Stimulated activated effector memory CD8-positive, alpha-beta T cell treated with anti-CD3 and anti-CD28 coated beads, Interleukin-12 subunit alpha, Interleukin-12 subunit beta, amount 100 ng/mL, for 72 hours (primary cell): ENCODE data around the gene COL9A2.
"Not testable (repeated sequence)": the region's sequence is repeated elsewhere in the genome, so short reads cannot be mapped to it uniquely, and the experiment has no call there.

Experiments used
- ATAC-seq: fragments of 150-1000 bp; cut with Tn5 transposase; 2 replicates; pipeline ENCODE4 v1.10.0; 2021
- DNase-seq, 2 donors: peaks; one replicate each; pipeline ENCODE4 v3.0.0; 2021 to 2022; ENCODE audit warnings: low spot score in 2 of 2
- H3K27ac Mint-ChIP-seq: one replicate; pipeline ENCODE4 v1.8.0; 2022; ENCODE audit warnings: mild to moderate bottlenecking, mixed read lengths
- H3K36me3 Mint-ChIP-seq: one replicate; pipeline ENCODE4 v1.8.0; 2022; ENCODE audit warnings: mild to moderate bottlenecking, mixed read lengths
- H3K4me1 Mint-ChIP-seq: one replicate; pipeline ENCODE4 v1.8.0; 2022; ENCODE audit warnings: mixed read lengths
- H3K4me3 Mint-ChIP-seq: one replicate; pipeline ENCODE4 v1.8.0; 2022; ENCODE audit warnings: mild to moderate bottlenecking, mixed read lengths
- H3K9me3 Mint-ChIP-seq: one replicate; pipeline ENCODE4 v1.8.0; 2022; ENCODE audit warnings: mixed read lengths

Gene COL9A2

GRCh38 chr1:40316595-40317393 is at the start of gene COL9A2:
Gene COL9A2, minus strand, starts transcription at chr1:40317286. Its CDS starts 89 bp downstream, at chr1:40317197.
- Mint-ChIP-seq H3K27ac (peak within 1 kb of the TSS; percentile 84), H3K4me1 (peaks cover 38% of the 10 kb centered on the region), H3K36me3 (no peaks in the 10 kb centered on the region), H3K9me3 (no peaks in the 10 kb centered on the region), H3K4me3 (peak within 1 kb of the TSS; percentile 85)
- ATAC-seq, result peak; percentile 77
- peak; percentile 51 to 83 for DNase-seq

- Mint-ChIP-seq H3K4me3 (no peak overlapping the region), H3K27ac (peak overlapping the region; percentile 29), H3K36me3 (peaks cover 6% of the 10 kb centered on the region), H3K9me3 (peaks cover 5% of the 10 kb centered on the region), H3K4me1 (peaks cover 11% of the 10 kb centered on the region)
- ATAC-seq (peak; percentile 100), DNase-seq (peak in 1 of 2 donors; percentile 71)
Measured at GRCh38 chr1:40363721-40364120, 46.6 kb upstream of the COL9A2 start.

GRCh38 chr1:40362699-40363098 is 45.6 kb upstream of the COL9A2 start:
- Mint-ChIP-seq H3K27ac (no peak overlapping the region), H3K36me3 (peaks cover 6% of the 10 kb centered on the region), H3K4me3 (no peak overlapping the region), H3K4me1 (peaks cover 11% of the 10 kb centered on the region), H3K9me3 (peaks cover 6% of the 10 kb centered on the region)
- DNase-seq (no peak), ATAC-seq (no peak)

GRCh38 chr1:40362199-40362598 is 45.1 kb upstream of the COL9A2 start:
- H3K4me3 Mint-ChIP-seq, result no peak overlapping the region
- ATAC-seq (no peak), DNase-seq (no peak)
- peak overlapping the region; percentile 63 for H3K27ac Mint-ChIP-seq
- peaks cover 6% of the 10 kb centered on the region for H3K9me3 Mint-ChIP-seq
- peaks cover 11% of the 10 kb centered on the region for H3K4me1 Mint-ChIP-seq
- H3K36me3 Mint-ChIP-seq, result peaks cover 6% of the 10 kb centered on the region

DNA sequence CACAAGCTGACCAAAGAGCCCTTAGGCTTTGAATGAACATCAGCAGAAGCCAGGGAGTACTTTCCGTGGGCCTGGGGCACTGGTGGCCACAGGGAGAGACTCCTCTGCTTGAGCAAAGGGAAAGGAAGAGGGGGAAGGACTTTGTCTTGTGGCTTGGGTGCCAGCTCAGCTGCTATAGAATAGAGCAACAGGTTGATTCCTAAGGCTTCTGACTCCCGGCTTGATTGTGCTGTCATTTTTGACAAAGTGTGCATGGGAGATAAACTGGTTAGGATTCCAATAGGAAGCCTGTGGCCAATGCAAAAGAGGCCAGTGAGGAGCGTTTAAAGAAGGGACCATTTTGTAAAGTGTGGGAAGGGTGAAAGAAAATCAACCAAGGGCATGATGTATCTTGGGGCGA is 44.6 kb upstream of the COL9A2 start:
- no peak for DNase-seq
- peaks cover 6% of the 10 kb centered on the region for H3K9me3 Mint-ChIP-seq
- H3K27ac Mint-ChIP-seq, result peak overlapping the region; percentile 63
- H3K4me1 Mint-ChIP-seq, result peaks cover 11% of the 10 kb centered on the region
- H3K36me3 Mint-ChIP-seq, result peaks cover 6% of the 10 kb centered on the region
- H3K4me3 Mint-ChIP-seq, result no peak overlapping the region
- ATAC-seq, result no peak

DNA sequence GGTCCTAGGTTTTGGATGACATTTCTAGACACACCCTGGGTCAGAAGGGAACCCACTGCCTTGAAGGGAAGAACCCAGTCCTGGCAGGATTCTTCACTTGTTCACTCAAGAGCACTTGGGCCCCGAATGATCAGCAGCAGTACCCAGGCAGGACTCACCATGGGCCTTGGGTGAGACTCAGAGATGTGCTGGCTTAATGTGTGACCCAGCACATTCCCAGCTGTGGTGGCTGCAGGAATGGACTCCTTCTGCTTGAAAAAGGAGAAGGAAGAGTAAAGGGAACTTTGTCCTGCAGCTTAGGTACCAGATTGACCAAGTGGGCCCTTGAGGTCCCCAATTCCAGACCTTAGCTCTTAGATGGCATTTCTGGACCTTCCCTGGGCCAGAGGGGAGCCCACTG is 44.1 kb upstream of the COL9A2 start:
- H3K4me3 Mint-ChIP-seq, result no peak overlapping the region
- ATAC-seq, result no peak
- DNase-seq, result no peak

DNA sequence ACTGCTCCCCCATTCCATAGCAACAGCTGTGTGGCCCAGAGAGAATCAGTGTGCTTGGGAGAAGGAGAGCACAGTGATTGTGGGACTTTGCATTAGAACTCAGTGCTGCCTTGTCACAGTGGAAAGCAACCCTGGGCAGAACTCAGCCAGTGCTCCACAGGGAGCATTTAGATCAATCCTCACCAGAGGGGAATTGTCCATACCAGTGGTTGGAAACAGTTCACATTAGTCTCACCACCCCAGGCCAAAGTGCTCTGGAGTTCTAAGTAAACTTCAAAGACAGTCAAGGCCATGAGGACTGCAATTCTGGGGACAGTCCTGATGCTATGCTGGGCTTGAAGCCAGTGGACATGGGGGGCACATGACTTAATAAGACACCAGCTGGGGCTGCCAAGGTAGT is 43.5 kb upstream of the COL9A2 start:
- no peak overlapping the region for H3K27ac Mint-ChIP-seq
- H3K9me3 Mint-ChIP-seq, result peaks cover 6% of the 10 kb centered on the region
- no peak overlapping the region for H3K4me3 Mint-ChIP-seq
- DNase-seq (no peak), ATAC-seq (no peak)
- H3K4me1 Mint-ChIP-seq, result peaks cover 11% of the 10 kb centered on the region
- H3K36me3 Mint-ChIP-seq, result peaks cover 6% of the 10 kb centered on the region

More for the DNA sequence above, 44.1 kb upstream of the COL9A2 start:
- Mint-ChIP-seq H3K9me3 (peaks cover 6% of the 10 kb centered on the region), H3K4me1 (peaks cover 11% of the 10 kb centered on the region), H3K36me3 (peaks cover 6% of the 10 kb centered on the region), H3K27ac (peak overlapping the region; percentile 63)

- peaks cover 6% of the 10 kb centered on the region for H3K36me3 Mint-ChIP-seq
Measured at GRCh38 chr1:40357625-40358024, 40.5 kb upstream of the COL9A2 start.

DNA sequence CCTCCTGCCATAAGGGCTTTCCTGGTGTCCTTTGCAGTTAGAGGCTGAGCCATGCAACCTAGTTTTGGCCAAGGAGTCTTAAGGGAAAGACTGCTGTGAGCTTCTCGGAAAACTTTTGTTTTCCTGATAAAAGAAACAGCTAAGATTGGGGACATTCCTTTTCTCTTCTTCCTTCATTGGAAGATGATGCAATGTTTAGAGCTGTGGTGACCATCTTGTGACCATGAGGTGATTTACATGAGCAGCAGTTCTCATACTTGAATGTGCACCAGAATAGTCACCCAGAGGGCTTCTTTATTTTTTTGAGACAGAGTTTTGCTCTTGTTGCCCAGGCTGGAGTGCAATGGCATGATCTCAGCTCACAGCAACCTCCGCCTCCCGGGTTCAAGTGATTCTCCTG is 36.0 kb upstream of the COL9A2 start:
- Mint-ChIP-seq H3K4me3 (no peak overlapping the region), H3K4me1 (no peaks in the 10 kb centered on the region), H3K36me3 (no peaks in the 10 kb centered on the region), H3K9me3 (no peaks in the 10 kb centered on the region), H3K27ac (peak overlapping the region; percentile 20)
- DNase-seq, result no peak
- ATAC-seq, result no peak

More at GRCh38 chr1:40357625-40358024, 40.5 kb upstream of the COL9A2 start:
- DNase-seq, result no peak
- Mint-ChIP-seq H3K27ac (no peak overlapping the region), H3K4me3 (no peak overlapping the region), H3K9me3 (peaks cover 6% of the 10 kb centered on the region), H3K4me1 (no peaks in the 10 kb centered on the region)
- no peak for ATAC-seq

GRCh38 chr1:40352126-40352525 is 35.0 kb upstream of the COL9A2 start:
- no peaks in the 10 kb centered on the region for H3K9me3 Mint-ChIP-seq
- no peak overlapping the region for H3K4me3 Mint-ChIP-seq
- no peak overlapping the region for H3K27ac Mint-ChIP-seq
- H3K4me1 Mint-ChIP-seq, result no peaks in the 10 kb centered on the region
- H3K36me3 Mint-ChIP-seq, result no peaks in the 10 kb centered on the region
- no peak for ATAC-seq
- no peak for DNase-seq

DNA sequence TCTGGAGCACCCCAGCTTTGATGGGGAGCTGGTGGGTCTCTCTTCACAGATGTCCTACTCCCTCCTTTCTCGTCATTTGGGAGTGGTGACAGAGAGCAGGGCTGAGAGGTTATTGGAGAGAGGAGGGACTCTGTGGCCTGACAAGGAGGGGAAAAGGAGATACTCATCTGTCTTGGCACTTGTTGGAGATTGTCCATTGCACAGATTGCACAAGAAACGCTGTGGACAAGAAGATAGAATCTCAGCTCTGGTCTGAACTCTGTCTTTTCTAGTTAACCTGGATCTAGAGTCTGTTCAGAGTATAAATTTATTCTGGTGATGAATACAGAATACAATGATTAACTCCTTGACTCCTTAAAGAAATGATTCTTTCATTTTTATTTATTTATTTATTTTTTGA is 34.0 kb upstream of the COL9A2 start:
- Mint-ChIP-seq H3K9me3 (no peaks in the 10 kb centered on the region), H3K36me3 (no peaks in the 10 kb centered on the region), H3K4me3 (no peak overlapping the region), H3K4me1 (no peaks in the 10 kb centered on the region), H3K27ac (peak overlapping the region; percentile 13)
- ATAC-seq (no peak), DNase-seq (no peak)

- no peak overlapping the region for H3K27ac Mint-ChIP-seq
- no peaks in the 10 kb centered on the region for H3K4me1 Mint-ChIP-seq
- H3K4me3 Mint-ChIP-seq, result no peak overlapping the region
- DNase-seq (no peak), ATAC-seq (no peak)
- no peaks in the 10 kb centered on the region for H3K9me3 Mint-ChIP-seq
- H3K36me3 Mint-ChIP-seq, result no peaks in the 10 kb centered on the region
Measured at GRCh38 chr1:40350391-40350790, 33.3 kb upstream of the COL9A2 start.

- Mint-ChIP-seq H3K4me3 (peak overlapping the region; percentile 18), H3K36me3 (peaks cover 6% of the 10 kb centered on the region), H3K4me1 (peaks cover 41% of the 10 kb centered on the region), H3K9me3 (no peaks in the 10 kb centered on the region), H3K27ac (peak overlapping the region; percentile 12)
- ATAC-seq (peak; percentile 49), DNase-seq (no peak)
Measured at GRCh38 chr1:40344597-40344996, 27.5 kb upstream of the COL9A2 start.

DNA sequence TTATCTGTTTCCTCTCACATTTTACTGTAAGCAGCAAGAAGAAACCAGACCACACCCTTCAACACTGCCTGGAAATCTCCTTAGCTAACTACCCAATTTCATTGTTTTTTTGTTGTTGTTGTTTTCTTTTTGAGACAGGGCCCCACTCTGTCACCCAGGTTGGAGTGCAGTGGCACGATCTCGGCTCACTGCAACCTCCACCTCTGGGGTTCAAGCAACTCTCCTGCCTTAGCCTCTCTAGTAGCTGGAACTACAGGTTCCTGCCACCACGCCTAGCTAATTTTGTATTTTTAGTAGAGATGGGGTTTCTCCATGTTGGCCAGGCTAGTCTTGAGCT is 25.3 kb upstream of the COL9A2 start:
- peaks cover 54% of the 10 kb centered on the region for H3K4me1 Mint-ChIP-seq
- peak overlapping the region; percentile 58 for H3K4me3 Mint-ChIP-seq
- not testable (repeated sequence) for H3K36me3 Mint-ChIP-seq, H3K9me3 Mint-ChIP-seq
- peak overlapping the region; percentile 91 for H3K27ac Mint-ChIP-seq
- ATAC-seq (peak; percentile 12), DNase-seq (peak in 1 of 2 donors; percentile 61)

- H3K36me3 Mint-ChIP-seq, result peaks cover 6% of the 10 kb centered on the region
- ATAC-seq, result peak; percentile 60
- peak in 1 of 2 donors; percentile 60 for DNase-seq
- H3K9me3 Mint-ChIP-seq, result no peaks in the 10 kb centered on the region
- peak overlapping the region; percentile 58 for H3K4me3 Mint-ChIP-seq
- peaks cover 54% of the 10 kb centered on the region for H3K4me1 Mint-ChIP-seq
- H3K27ac Mint-ChIP-seq, result peak overlapping the region; percentile 91
Measured at GRCh38 chr1:40341491-40342380, 24.6 kb upstream of the COL9A2 start.
